Measurements from ENCODE around the gene KREMEN1. TPM values are rescaled to one million over a fixed set of nuclear protein-coding genes. Genes with fewer than 3 reads are reported as not detected.

KREMEN1 gene
- total and polyA plus RNA-seq, 12 donors = 4.3 to 58.7 (median 27.8) TPM

GRCh38 chr22:29146771-29147170, 73.9 kb downstream of the KREMEN1 start:
- intact Hi-C loops (cut with DNase I) = no loop called here
- peak overlapping the region in 3 of 5 donors; percentile 18 to 71 (median 32) for H3K27ac ChIP-seq
- H3K36me3 ChIP-seq (replicated peaks in 1 of 2) = peaks cover 0 to 15% of the 10 kb centered on the region in 2 donors
- WGBS, 4 donors = 77 to 81% (median 79%) methylated on average over 9 of the region's 9 CpGs
- H3K4me3 ChIP-seq = no peak overlapping the region
- H3K4me1 ChIP-seq (replicated peaks in 1 of 2) = peaks cover 39% of the 10 kb centered on the region in 2 donors
- no peaks in the 10 kb centered on the region for H3K27me3 ChIP-seq
- H3K9me3 ChIP-seq (replicated peaks in 1 of 3) = no peaks in the 10 kb centered on the region
- peak in 1 of 7 donors; percentile 32 for DNase-seq
- TF ChIP-seq POLR2A (IDR thresholded peaks at IDR 0.05) (no peak), CTCF (IDR thresholded peaks at IDR 0.05) (no peak)

- TF ChIP-seq POLR2A (IDR thresholded peaks at IDR 0.05) (no peak), CTCF (IDR thresholded peaks at IDR 0.05) (no peak)
- Histone ChIP-seq H3K4me3 (no peak overlapping the region), H3K9me3 (replicated peaks in 1 of 3) (no peaks in the 10 kb centered on the region), H3K27me3 (no peaks in the 10 kb centered on the region), H3K27ac (peak overlapping the region in 3 of 5 donors; percentile 18 to 71 (median 32)), H3K4me1 (replicated peaks in 1 of 2) (peaks cover 46% of the 10 kb centered on the region in 2 donors), H3K36me3 (replicated peaks in 1 of 2) (peaks cover 0 to 9% of the 10 kb centered on the region in 2 donors)
- intact Hi-C loops (cut with DNase I) = no loop called here
- 72 to 90% (median 85%) methylated on average over 9 of the region's 9 CpGs for whole genome bisulfite sequencing, 4 donors
- peak in 1 of 7 donors; percentile 13 for DNase-seq
Observed at GRCh38 chr22:29147331-29147899, 74.6 kb downstream of the KREMEN1 start.

GRCh38 chr22:29148036-29148435, 75.2 kb downstream of the KREMEN1 start:
- TF ChIP-seq CTCF (IDR thresholded peaks at IDR 0.05) (no peak), POLR2A (IDR thresholded peaks at IDR 0.05) (no peak)
- intact Hi-C loops (cut with DNase I) = no loop called here
- DNase-seq = peak in 1 of 7 donors; percentile 13
- peaks cover 52% of the 10 kb centered on the region in 2 donors for H3K4me1 ChIP-seq (replicated peaks in 1 of 2)
- no peaks in the 10 kb centered on the region for H3K9me3 ChIP-seq (replicated peaks in 1 of 3)
- no peaks in the 10 kb centered on the region for H3K27me3 ChIP-seq
- H3K4me3 ChIP-seq = no peak overlapping the region
- peaks cover 0 to 2% of the 10 kb centered on the region in 2 donors for H3K36me3 ChIP-seq (replicated peaks in 1 of 2)
- no peak overlapping the region for H3K27ac ChIP-seq
- WGBS, 4 donors = 79 to 91% (median 88%) methylated on average over 6 of the region's 6 CpGs

GRCh38 chr22:29148826-29149225, 76.0 kb downstream of the KREMEN1 start:
- peak in 1 of 7 donors; percentile 16 for DNase-seq
- H3K9me3 ChIP-seq (replicated peaks in 1 of 3) = no peaks in the 10 kb centered on the region
- TF ChIP-seq POLR2A (IDR thresholded peaks at IDR 0.05) = no peak
- TF ChIP-seq CTCF (IDR thresholded peaks at IDR 0.05) = no peak
- no peak overlapping the region for H3K4me3 ChIP-seq
- H3K4me1 ChIP-seq (replicated peaks in 1 of 2) = peaks cover 52 to 55% of the 10 kb centered on the region in 2 donors
- WGBS, 4 donors = 86 to 94% (median 92%) methylated on average over 9 to 10 of the region's 10 CpGs
- no peak overlapping the region for H3K27ac ChIP-seq
- H3K27me3 ChIP-seq = no peaks in the 10 kb centered on the region
- no peaks in the 10 kb centered on the region for H3K36me3 ChIP-seq (replicated peaks in 1 of 2)
- intact Hi-C loops (cut with DNase I) = no loop called here
